ENCODE results near the gene PEA15. TPM values are rescaled to one million over a fixed set of nuclear protein-coding genes. Genes with fewer than 3 reads are reported as not detected.

The PEA15 gene
- total and polyA plus RNA-seq, 9 of the 15 experiments (the other 6 are each of a cell fraction or from before 2014, with no cell fraction given), result 8.2 to 175 (median 35.4) TPM

DNA sequence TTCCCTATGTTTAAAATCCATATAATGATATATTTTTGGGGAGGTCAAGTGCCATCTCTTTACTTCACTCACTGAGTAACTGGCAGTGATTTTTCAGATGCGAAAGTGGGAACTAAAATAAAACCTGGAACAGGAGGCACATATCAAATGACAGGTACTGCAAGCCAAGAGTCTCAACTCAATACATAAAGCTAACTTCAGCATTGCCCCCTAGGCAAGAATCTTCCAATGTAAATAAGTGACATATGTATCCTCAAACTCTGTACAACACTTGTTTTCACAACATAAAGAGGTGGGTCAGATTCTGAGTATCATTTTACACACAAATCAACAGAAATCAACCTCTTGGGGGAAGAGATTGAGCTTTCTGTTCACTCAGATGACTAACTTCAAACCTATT, 39.0 kb downstream of the PEA15 start:
- Histone ChIP-seq H3K9me3 (replicated peaks; ENCODE audit: control insufficient read depth, insufficient read depth, low read depth, low read length) (no peaks in the 10 kb centered on the region), H3K9ac (ENCODE audit: insufficient read depth in 1 of 2, low read depth in 2 of 2, low read length in 2 of 2) (no peak overlapping the region), H3K9me1 (ENCODE audit: control insufficient read depth, insufficient read depth, low read length) (no peaks in the 10 kb centered on the region), H3K79me2 (ENCODE audit: control insufficient read depth, insufficient read depth, low read length) (peaks cover 38% of the 10 kb centered on the region), H3K36me3 (ENCODE audit: control insufficient read depth, insufficient read depth, low read length) (peaks cover 53% of the 10 kb centered on the region), H2AFZ (ENCODE audit: low read depth, low read length) (no peak overlapping the region), H3K4me3 (no peak overlapping the region), H3K27me3 (ENCODE audit: control insufficient read depth in 2 of 2, insufficient read depth in 2 of 2, low read length in 2 of 2) (no peaks in the 10 kb centered on the region), H3K4me2 (ENCODE audit: insufficient read depth, low read length) (no peak overlapping the region), H4K20me1 (replicated peaks; ENCODE audit: control insufficient read depth, insufficient read depth, low read length) (peaks cover 8% of the 10 kb centered on the region; the same call in 1 of the 2 replicates), H3K27ac (ENCODE audit: extremely low read depth, low read depth, low read length) (no peak overlapping the region), H3K4me1 (replicated peaks in 1 of 2; ENCODE audit: control insufficient read depth in 2 of 2, insufficient read depth in 2 of 2, low read length in 2 of 2) (peaks cover 0 to 3% of the 10 kb centered on the region in 2 experiments; a peak in 1 of 5 replicates)
- 100% methylated on average over 1 of the region's 1 CpG for WGBS (ENCODE audit: insufficient coverage, low coverage, missing lambda C conversion rate)
- DNase-seq (ENCODE audit: extremely low read depth in 1 of 4, low spot score in 3 of 4) (no peak), ATAC-seq (no peak), FAIRE-seq (no peak)
- ChIA-PET CTCF (ENCODE audit: low intra/inter-chr PET ratio) (no interaction called here), POLR2A (interaction anchor here (0.6 to 1.3 kb wide), 6 partner anchors 8 to 128 kb away, joined by 3 to 4 read pairs (median 3); no protein-coding TSS in a partner anchor)
- intact Hi-C loops (cut with micrococcal nuclease), result no loop called here
- TF ChIP-seq NR2C2 (CRISPR knock-in tag; IDR thresholded peaks at IDR 0.05) (no peak), NR2C2 (tag; IDR thresholded peaks at IDR 0.05) (no peak), RBM15 (IDR thresholded peaks at IDR 0.05; ENCODE audit: insufficient read depth, low read length) (no peak), PKNOX1 (IDR thresholded peaks at IDR 0.05) (no peak), FOXA3 (CRISPR knock-in tag; conservative IDR thresholded peaks at IDR 0.05 in 1 of 2, IDR thresholded peaks at IDR 0.05 in 1 of 2) (no peak), SMARCB1 (IDR thresholded peaks at IDR 0.05; ENCODE audit: insufficient read length, low read depth) (no peak), CCAR2 (IDR thresholded peaks at IDR 0.05; ENCODE audit: low read depth, low read length) (no peak), KDM5B (IDR thresholded peaks at IDR 0.05; ENCODE audit: insufficient replicate concordance, low read depth, low read length) (no peak), ARNT (IDR thresholded peaks at IDR 0.05) (no peak), CHD4 (IDR thresholded peaks at IDR 0.05; ENCODE audit: insufficient read depth, insufficient replicate concordance, low read depth, low read length, poor library complexity, severe bottlenecking) (no peak), ILK (tag; IDR thresholded peaks at IDR 0.05; ENCODE audit: borderline replicate concordance, low read depth) (no peak), ZBTB7A (IDR thresholded peaks at IDR 0.05; ENCODE audit: borderline replicate concordance, control insufficient read depth, low read depth, low read length) (no peak), RBM25 (IDR thresholded peaks at IDR 0.05; ENCODE audit: low read depth, low read length, severe bottlenecking) (no peak), HMG20B (CRISPR knock-in tag; IDR thresholded peaks at IDR 0.05) (no peak), ZNF695 (CRISPR knock-in tag; IDR thresholded peaks at IDR 0.05) (no peak)
- TF ChIP-seq, protein P1, sequence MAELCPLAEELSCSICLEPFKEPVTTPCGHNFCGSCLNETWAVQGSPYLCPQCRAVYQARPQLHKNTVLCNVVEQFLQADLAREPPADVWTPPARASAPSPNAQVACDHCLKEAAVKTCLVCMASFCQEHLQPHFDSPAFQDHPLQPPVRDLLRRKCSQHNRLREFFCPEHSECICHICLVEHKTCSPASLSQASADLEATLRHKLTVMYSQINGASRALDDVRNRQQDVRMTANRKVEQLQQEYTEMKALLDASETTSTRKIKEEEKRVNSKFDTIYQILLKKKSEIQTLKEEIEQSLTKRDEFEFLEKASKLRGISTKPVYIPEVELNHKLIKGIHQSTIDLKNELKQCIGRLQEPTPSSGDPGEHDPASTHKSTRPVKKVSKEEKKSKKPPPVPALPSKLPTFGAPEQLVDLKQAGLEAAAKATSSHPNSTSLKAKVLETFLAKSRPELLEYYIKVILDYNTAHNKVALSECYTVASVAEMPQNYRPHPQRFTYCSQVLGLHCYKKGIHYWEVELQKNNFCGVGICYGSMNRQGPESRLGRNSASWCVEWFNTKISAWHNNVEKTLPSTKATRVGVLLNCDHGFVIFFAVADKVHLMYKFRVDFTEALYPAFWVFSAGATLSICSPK (IDR thresholded peaks at IDR 0.05; ENCODE audit: borderline replicate concordance), result no peak
- BruUV-seq (replicated peaks), result no TSS peak
- in situ Hi-C loops (cut with MboI), result no loop called here
